ENCODE results near the gene SPECC1L. TPM values are rescaled to one million over a fixed set of nuclear protein-coding genes. Genes with fewer than 3 reads are reported as not detected.

The SPECC1L gene
- total and polyA plus RNA-seq, 2 of the 8 experiments (the other 6 are each of a cell fraction or from before 2014, with no cell fraction given), result 15.7 to 61.6 TPM

GRCh38 chr22:24353121-24353520, 82.5 kb downstream of the SPECC1L start (continued):
- no peak for TF ChIP-seq ATF3 (IDR thresholded peaks at IDR 0.05; ENCODE audit: insufficient read depth, low read depth, low read length)
